HepG2 (cell line): ENCODE measurements around the gene GPR89B. TPM values are rescaled to one million over a fixed set of nuclear protein-coding genes. Genes with fewer than 3 reads are reported as not detected.

Source experiments
- ATAC-seq: fragments of 200-7000 bp; cut with Tn5 transposase; 3 replicates; pipeline ENCODE4 v1.9.1; 2020; ENCODE audit warnings: mild to moderate bottlenecking, moderate library complexity
- BruUV-seq: library from RNA; stranded (reverse); fragments of 400-500 nt; replicated peaks from 2 replicates; lab custom pipeline; 2021; lab: Mats Ljungman, UMichigan
- CTCF ChIA-PET: fragments of 300-600 bp; formaldehyde crosslinking; extraction: SDS; loops from one replicate; lab custom pipeline; 2021; ENCODE audit warnings: low total read pairs, inconsistent platforms, low intra/inter-chr PET ratio; lab: Yijun Ruan, JAX
- POLR2A ChIA-PET: fragments of 350-600 bp; sonication (Branson Sonifier 250); formaldehyde crosslinking; loops from one replicate; lab custom pipeline; 2020; ENCODE audit warnings: antibody characterized with exemption, inconsistent platforms; lab: Yijun Ruan, JAX
- DNase-seq: peaks from one replicate; pipeline ENCODE4 v3.0.0-alpha.2; 2015; ENCODE audit warnings: low spot score
- FAIRE-seq: peaks from 3 replicates; lab custom pipeline; 2011; peaks lifted over from hg19 to GRCh38; lab: Jason Lieb, UNC
- H2AFZ ChIP-seq: one replicate; pipeline ENCODE4 v1.6.1; 2011; ENCODE audit warnings: low read length, inconsistent platforms
- H3K27ac ChIP-seq: fragments of 300-600 bp; 3 replicates; pipeline ENCODE4 v1.8.0; 2011; ENCODE audit warnings: mixed run types, mild to moderate bottlenecking, mixed read lengths, low read length, inconsistent platforms; ENCODE audit not compliant: insufficient read depth; ENCODE audit errors: extremely low read length
- H3K27me3 ChIP-seq, 2 experiments: fragments of 200-600 bp in 1 of 2; 2 replicates in 1 of 2; 3 replicates in 1 of 2; pipeline versions ENCODE4 v1.6.0 to v1.8.0; 2011; ENCODE audit warnings: low read length in 2 of 2, mild to moderate bottlenecking in 2 of 2, moderate library complexity in 2 of 2, inconsistent platforms in 1 of 2; ENCODE audit not compliant: insufficient read depth in 2 of 2, control insufficient read depth in 1 of 2
- H3K36me3 ChIP-seq, 2 experiments: fragments of 200-600 bp in 1 of 2; replicated peaks in 1 of 2; 2 replicates in 1 of 2; 3 replicates in 1 of 2; pipeline versions ENCODE4 v1.5.1 to v1.8.0; 2011; ENCODE audit warnings: low read length in 2 of 2, inconsistent platforms in 1 of 2; ENCODE audit not compliant: insufficient read depth in 2 of 2, control insufficient read depth in 1 of 2
- H3K4me1 ChIP-seq: 2 replicates; pipeline ENCODE4 v1.5.1; 2012; ENCODE audit warnings: low read length, inconsistent platforms; ENCODE audit not compliant: insufficient read depth
- H3K4me2 ChIP-seq: 2 replicates; pipeline ENCODE4 v1.6.0; 2011; ENCODE audit warnings: low read depth, low read length, inconsistent platforms
- H3K4me3 ChIP-seq, 3 experiments: fragments of 200-600 bp in 1 of 3; sonication (generic), shearing (Covaris generic) in 1 of 3; replicated peaks in 1 of 3; 2 replicates each; pipeline ENCODE4 v1.5.1; 2011 to 2016; ENCODE audit warnings: low read length in 3 of 3, inconsistent platforms in 2 of 3, low read depth in 2 of 3, mild to moderate bottlenecking in 2 of 3, control low read depth in 1 of 3, mixed read lengths in 1 of 3; ENCODE audit not compliant: insufficient read depth in 1 of 3
- H3K79me2 ChIP-seq: one replicate; pipeline ENCODE4 v1.6.1; 2011; ENCODE audit warnings: low read length, inconsistent platforms; ENCODE audit not compliant: insufficient read depth
- H3K9ac ChIP-seq: 2 replicates; pipeline ENCODE4 v1.6.0; 2011; ENCODE audit warnings: mild to moderate bottlenecking, low read depth, low read length, inconsistent platforms; ENCODE audit not compliant: insufficient read depth
- H3K9me3 ChIP-seq: 2 replicates; pipeline ENCODE4 v1.5.1; 2012; ENCODE audit warnings: mild to moderate bottlenecking, low read length
- H4K20me1 ChIP-seq: 2 replicates; pipeline ENCODE4 v1.6.0; 2011; ENCODE audit warnings: inconsistent platforms, mild to moderate bottlenecking, low read length, moderate library complexity; ENCODE audit not compliant: insufficient read depth
- KLF16 ChIP-seq, 2 experiments: sonication (generic) in 1 of 2; formaldehyde crosslinking in 1 of 2; IDR thresholded peaks; 2 replicates each; pipeline versions ENCODE4 v1.6.1 to v1.8.0; 2016 to 2023; ENCODE audit warnings: missing genetic modification reagents in 2 of 2, missing compliant biosample characterization in 1 of 2
- RCOR2 ChIP-seq: IDR thresholded peaks from 2 replicates; pipeline ENCODE4 v1.6.1; 2016; ENCODE audit warnings: missing biosample characterization, missing genetic modification reagents
- THYN1 ChIP-seq: sonication (generic); formaldehyde crosslinking; IDR thresholded peaks from 2 replicates; pipeline ENCODE4 v1.8.1; 2023; ENCODE audit warnings: low read depth, mild to moderate bottlenecking, moderate library complexity, missing genetic modification reagents, borderline replicate concordance
- ZNF24 ChIP-seq: fragments of 450-650 bp; IDR thresholded peaks from 2 replicates; pipeline ENCODE4 v1.6.1; 2017; ENCODE audit warnings: antibody characterized with exemption, mild to moderate bottlenecking
- ZNF484 ChIP-seq: sonication (generic); formaldehyde crosslinking; IDR thresholded peaks from 2 replicates; pipeline ENCODE4 v1.5.1; 2020; ENCODE audit warnings: mild to moderate bottlenecking, low read depth, missing genetic modification reagents, borderline replicate concordance
- WGBS: methylation state at CpG from one replicate; pipeline ENCODE4 v1.1.6; 2017; ENCODE audit warnings: low lambda C conversion rate; 5-methylcytosine and 5-hydroxymethylcytosine counted together
- in situ Hi-C: cut with HindIII; loops from 2 replicates; pipeline ENCODE4 v1.10.0; 2017; ENCODE audit warnings: low pct_unique_long_range_greater_than_20kb; ENCODE audit not compliant: extremely low pct_ligation_motif_present
- intact Hi-C: fragments of 100-400 bp; cut with micrococcal nuclease; formaldehyde crosslinking; loops from one replicate; pipeline ENCODE4 v1.10.0; 2022; ENCODE audit not compliant: unreplicated experiment
- polyA plus RNA-seq, 8 experiments: library from polyadenylated mRNA; depleted of rRNA in 3 of 8; stranded (reverse) in 7 of 8; unstranded in 1 of 8; fragments of >200 nt; fragmentation: Illumina TruSeq in 4 of 8; extraction: Trizol in 4 of 8; gene quantifications; 2 replicates each; pipeline versions ENCODE4 v1.2.1 to v1.2.3, GENCODE V29; 2011 to 2016; ENCODE audit warnings: low read depth in 4 of 8, missing spikeins in 1 of 8, mixed read lengths in 1 of 8; ENCODE audit not compliant: insufficient read depth in 1 of 8
- total RNA-seq, 5 experiments: library from RNA; depleted of rRNA; stranded (reverse); fragments of >200 nt; fragmentation: Illumina TruSeq; extraction: Trizol; gene quantifications; 2 replicates each; pipeline ENCODE4 v1.2.3, GENCODE V29; 2016; ENCODE audit warnings: low read depth in 1 of 5
- TF ChIP-seq, protein P1 (sequence below): sonication (generic); formaldehyde crosslinking; IDR thresholded peaks from 2 replicates; pipeline ENCODE4 v1.4.0; 2020; ENCODE audit warnings: missing genetic modification reagents
- TF ChIP-seq, protein P2 (sequence below): sonication (generic); formaldehyde crosslinking; IDR thresholded peaks from 2 replicates; pipeline ENCODE4 v1.5.0; 2020; ENCODE audit warnings: missing genetic modification reagents
- TF ChIP-seq, protein P3 (sequence below): sonication (generic); formaldehyde crosslinking; IDR thresholded peaks from 2 replicates; pipeline ENCODE4 v1.5.1; 2020; ENCODE audit warnings: missing genetic modification reagents, mild to moderate bottlenecking, borderline replicate concordance
- TF ChIP-seq, protein P4 (sequence below): sonication (generic); formaldehyde crosslinking; IDR thresholded peaks from 2 replicates; pipeline ENCODE4 v1.4.0; 2020; ENCODE audit warnings: missing genetic modification reagents, borderline replicate concordance

Gene GPR89B
- total and polyA plus RNA-seq, 2 of the 13 experiments (the other 11 are each of a cell fraction or from before 2014, with no cell fraction given), result 12.2 to 20.1 TPM

DNA sequence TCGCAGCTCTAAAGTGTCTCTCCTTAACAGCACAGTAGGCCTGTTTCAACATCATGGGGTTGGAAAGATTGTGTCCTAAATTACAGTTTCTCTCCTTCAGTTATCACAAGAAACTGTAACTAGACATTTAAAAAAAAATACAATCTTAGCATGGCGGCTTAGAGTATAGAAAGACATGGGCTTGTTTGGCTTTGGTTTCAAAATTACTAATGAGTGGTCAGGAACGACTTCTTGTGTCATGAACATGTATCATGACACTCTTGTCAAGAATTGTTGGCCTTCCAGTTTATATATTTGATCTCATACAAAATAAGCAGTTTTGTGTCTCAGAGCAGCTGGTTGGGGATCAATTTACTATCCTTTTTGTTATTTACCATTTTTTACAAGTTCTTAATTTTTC, 23.5 kb upstream of the GPR89B start:
- Histone ChIP-seq H3K27me3 (peaks cover 0 to 13% of the 10 kb centered on the region in 2 experiments; a peak in 3 of 5 replicates), H3K4me1 (no peaks in the 10 kb centered on the region), H3K79me2 (no peaks in the 10 kb centered on the region), H3K27ac (no peak overlapping the region), H3K4me2 (no peak overlapping the region), H3K4me3 (no peak overlapping the region), H3K36me3 (no peaks in the 10 kb centered on the region), H3K9me3 (no peaks in the 10 kb centered on the region), H4K20me1 (no peaks in the 10 kb centered on the region), H2AFZ (no peak overlapping the region), H3K9ac (no peak overlapping the region)
- DNase-seq, result no peak
- ChIA-PET POLR2A (no interaction called here), CTCF (no interaction called here)
- ATAC-seq, result no peak
- 17% methylated on average over 3 of the region's 3 CpGs for WGBS
- intact Hi-C loops, result no loop called here
- BruUV-seq, result no TSS peak
- in situ Hi-C loops, result no loop called here
- FAIRE-seq, result no peak
- TF ChIP-seq KLF16 (CRISPR knock-in tag; IDR thresholded peaks at IDR 0.05) (no peak), ZNF24 (no peak), ZNF484 (no peak), THYN1 (no peak), RCOR2 (CRISPR knock-in tag) (no peak)
- TF ChIP-seq, protein P1, sequence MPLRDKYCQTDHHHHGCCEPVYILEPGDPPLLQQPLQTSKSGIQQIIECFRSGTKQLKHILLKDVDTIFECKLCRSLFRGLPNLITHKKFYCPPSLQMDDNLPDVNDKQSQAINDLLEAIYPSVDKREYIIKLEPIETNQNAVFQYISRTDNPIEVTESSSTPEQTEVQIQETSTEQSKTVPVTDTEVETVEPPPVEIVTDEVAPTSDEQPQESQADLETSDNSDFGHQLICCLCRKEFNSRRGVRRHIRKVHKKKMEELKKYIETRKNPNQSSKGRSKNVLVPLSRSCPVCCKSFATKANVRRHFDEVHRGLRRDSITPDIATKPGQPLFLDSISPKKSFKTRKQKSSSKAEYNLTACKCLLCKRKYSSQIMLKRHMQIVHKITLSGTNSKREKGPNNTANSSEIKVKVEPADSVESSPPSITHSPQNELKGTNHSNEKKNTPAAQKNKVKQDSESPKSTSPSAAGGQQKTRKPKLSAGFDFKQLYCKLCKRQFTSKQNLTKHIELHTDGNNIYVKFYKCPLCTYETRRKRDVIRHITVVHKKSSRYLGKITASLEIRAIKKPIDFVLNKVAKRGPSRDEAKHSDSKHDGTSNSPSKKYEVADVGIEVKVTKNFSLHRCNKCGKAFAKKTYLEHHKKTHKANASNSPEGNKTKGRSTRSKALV, result no peak
- TF ChIP-seq, protein P2, sequence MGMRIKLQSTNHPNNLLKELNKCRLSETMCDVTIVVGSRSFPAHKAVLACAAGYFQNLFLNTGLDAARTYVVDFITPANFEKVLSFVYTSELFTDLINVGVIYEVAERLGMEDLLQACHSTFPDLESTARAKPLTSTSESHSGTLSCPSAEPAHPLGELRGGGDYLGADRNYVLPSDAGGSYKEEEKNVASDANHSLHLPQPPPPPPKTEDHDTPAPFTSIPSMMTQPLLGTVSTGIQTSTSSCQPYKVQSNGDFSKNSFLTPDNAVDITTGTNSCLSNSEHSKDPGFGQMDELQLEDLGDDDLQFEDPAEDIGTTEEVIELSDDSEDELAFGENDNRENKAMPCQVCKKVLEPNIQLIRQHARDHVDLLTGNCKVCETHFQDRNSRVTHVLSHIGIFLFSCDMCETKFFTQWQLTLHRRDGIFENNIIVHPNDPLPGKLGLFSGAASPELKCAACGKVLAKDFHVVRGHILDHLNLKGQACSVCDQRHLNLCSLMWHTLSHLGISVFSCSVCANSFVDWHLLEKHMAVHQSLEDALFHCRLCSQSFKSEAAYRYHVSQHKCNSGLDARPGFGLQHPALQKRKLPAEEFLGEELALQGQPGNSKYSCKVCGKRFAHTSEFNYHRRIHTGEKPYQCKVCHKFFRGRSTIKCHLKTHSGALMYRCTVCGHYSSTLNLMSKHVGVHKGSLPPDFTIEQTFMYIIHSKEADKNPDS (CRISPR knock-in tag), result no peak
- TF ChIP-seq, protein P3, sequence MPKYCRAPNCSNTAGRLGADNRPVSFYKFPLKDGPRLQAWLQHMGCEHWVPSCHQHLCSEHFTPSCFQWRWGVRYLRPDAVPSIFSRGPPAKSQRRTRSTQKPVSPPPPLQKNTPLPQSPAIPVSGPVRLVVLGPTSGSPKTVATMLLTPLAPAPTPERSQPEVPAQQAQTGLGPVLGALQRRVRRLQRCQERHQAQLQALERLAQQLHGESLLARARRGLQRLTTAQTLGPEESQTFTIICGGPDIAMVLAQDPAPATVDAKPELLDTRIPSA, result no peak
- TF ChIP-seq, protein P4, sequence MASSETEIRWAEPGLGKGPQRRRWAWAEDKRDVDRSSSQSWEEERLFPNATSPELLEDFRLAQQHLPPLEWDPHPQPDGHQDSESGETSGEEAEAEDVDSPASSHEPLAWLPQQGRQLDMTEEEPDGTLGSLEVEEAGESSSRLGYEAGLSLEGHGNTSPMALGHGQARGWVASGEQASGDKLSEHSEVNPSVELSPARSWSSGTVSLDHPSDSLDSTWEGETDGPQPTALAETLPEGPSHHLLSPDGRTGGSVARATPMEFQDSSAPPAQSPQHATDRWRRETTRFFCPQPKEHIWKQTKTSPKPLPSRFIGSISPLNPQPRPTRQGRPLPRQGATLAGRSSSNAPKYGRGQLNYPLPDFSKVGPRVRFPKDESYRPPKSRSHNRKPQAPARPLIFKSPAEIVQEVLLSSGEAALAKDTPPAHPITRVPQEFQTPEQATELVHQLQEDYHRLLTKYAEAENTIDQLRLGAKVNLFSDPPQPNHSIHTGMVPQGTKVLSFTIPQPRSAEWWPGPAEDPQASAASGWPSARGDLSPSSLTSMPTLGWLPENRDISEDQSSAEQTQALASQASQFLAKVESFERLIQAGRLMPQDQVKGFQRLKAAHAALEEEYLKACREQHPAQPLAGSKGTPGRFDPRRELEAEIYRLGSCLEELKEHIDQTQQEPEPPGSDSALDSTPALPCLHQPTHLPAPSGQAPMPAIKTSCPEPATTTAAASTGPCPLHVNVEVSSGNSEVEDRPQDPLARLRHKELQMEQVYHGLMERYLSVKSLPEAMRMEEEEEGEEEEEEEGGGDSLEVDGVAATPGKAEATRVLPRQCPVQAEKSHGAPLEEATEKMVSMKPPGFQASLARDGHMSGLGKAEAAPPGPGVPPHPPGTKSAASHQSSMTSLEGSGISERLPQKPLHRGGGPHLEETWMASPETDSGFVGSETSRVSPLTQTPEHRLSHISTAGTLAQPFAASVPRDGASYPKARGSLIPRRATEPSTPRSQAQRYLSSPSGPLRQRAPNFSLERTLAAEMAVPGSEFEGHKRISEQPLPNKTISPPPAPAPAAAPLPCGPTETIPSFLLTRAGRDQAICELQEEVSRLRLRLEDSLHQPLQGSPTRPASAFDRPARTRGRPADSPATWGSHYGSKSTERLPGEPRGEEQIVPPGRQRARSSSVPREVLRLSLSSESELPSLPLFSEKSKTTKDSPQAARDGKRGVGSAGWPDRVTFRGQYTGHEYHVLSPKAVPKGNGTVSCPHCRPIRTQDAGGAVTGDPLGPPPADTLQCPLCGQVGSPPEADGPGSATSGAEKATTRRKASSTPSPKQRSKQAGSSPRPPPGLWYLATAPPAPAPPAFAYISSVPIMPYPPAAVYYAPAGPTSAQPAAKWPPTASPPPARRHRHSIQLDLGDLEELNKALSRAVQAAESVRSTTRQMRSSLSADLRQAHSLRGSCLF, result no peak
